ENCODE data around the gene MYOCD.

- TF ChIP-seq, protein P1, sequence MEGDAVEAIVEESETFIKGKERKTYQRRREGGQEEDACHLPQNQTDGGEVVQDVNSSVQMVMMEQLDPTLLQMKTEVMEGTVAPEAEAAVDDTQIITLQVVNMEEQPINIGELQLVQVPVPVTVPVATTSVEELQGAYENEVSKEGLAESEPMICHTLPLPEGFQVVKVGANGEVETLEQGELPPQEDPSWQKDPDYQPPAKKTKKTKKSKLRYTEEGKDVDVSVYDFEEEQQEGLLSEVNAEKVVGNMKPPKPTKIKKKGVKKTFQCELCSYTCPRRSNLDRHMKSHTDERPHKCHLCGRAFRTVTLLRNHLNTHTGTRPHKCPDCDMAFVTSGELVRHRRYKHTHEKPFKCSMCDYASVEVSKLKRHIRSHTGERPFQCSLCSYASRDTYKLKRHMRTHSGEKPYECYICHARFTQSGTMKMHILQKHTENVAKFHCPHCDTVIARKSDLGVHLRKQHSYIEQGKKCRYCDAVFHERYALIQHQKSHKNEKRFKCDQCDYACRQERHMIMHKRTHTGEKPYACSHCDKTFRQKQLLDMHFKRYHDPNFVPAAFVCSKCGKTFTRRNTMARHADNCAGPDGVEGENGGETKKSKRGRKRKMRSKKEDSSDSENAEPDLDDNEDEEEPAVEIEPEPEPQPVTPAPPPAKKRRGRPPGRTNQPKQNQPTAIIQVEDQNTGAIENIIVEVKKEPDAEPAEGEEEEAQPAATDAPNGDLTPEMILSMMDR (IDR thresholded peaks at IDR 0.05), result no peak
- no peak for TF ChIP-seq POLR2AphosphoS5 (IDR thresholded peaks at IDR 0.05)
Measured at GRCh38 chr17:12619459-12620199, 46.1 kb upstream of the MYOCD start.
